GM19372 (cell line): ENCODE data around the gene IGFBP2.
"Not testable (repeated sequence)": the region's sequence is repeated elsewhere in the genome, so short reads cannot be mapped to it uniquely, and the experiment has no call there.

Experiments
- ATAC-seq: cut with Tn5 transposase; IDR thresholded peaks from one replicate; pipeline ENCODE4 v1.9.1; 2021; ENCODE audit warnings: mild to moderate bottlenecking, low read depth, moderate library complexity; ENCODE audit not compliant: unreplicated experiment

IGFBP2 gene, protein sequence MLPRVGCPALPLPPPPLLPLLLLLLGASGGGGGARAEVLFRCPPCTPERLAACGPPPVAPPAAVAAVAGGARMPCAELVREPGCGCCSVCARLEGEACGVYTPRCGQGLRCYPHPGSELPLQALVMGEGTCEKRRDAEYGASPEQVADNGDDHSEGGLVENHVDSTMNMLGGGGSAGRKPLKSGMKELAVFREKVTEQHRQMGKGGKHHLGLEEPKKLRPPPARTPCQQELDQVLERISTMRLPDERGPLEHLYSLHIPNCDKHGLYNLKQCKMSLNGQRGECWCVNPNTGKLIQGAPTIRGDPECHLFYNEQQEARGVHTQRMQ

DNA sequence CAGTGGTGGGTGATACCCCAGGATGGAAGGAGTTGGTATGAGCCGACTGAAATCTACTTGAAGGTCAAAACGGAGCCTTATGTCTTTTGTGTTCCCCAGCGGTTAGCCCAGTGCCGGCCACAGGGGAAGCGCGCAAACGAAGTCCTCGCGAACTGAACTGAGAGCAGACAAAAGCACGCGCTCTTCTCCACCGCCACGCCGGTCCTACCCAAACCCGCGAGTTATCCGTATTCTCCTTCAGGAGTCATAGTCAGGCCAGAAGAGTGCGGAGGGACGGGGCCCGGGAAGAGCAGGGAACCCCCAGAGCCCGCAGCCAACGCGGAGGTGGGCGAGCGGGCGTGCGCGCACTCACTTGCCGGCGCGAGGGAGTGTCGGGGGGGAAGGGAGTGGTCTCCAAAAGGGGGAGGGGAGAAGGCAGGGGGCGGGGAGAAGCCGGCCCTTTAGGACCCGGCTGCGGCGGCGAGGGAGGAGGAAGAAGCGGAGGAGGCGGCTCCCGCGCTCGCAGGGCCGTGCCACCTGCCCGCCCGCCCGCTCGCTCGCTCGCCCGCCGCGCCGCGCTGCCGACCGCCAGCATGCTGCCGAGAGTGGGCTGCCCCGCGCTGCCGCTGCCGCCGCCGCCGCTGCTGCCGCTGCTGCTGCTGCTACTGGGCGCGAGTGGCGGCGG is at the start of gene IGFBP2:
Gene IGFBP2 (plus strand): TSS at position 469 of the 664 bp plus-strand sequence. CDS start 104 bp downstream, at position 573.
- ATAC-seq: no peak

DNA sequence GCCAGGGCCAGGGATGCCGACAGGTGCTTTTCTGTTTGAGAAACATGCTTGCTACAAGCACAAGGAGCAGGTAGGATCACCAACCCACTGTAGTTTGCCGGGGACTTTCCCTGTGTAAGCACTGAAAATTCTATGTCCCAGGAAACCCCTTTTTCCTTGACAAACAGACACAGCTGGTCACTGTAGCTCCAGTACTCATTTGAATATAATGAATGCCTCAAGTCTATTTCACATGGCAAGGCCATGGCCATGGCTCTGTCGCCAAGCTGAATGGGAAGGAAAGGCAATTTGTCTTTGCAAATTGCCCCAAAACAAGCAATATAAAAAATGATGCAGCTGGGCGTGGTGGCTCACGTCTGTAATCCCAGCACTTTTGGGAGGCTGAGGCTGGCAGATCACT is 49.6 kb upstream of the IGFBP2 start:
- ATAC-seq: no peak

DNA sequence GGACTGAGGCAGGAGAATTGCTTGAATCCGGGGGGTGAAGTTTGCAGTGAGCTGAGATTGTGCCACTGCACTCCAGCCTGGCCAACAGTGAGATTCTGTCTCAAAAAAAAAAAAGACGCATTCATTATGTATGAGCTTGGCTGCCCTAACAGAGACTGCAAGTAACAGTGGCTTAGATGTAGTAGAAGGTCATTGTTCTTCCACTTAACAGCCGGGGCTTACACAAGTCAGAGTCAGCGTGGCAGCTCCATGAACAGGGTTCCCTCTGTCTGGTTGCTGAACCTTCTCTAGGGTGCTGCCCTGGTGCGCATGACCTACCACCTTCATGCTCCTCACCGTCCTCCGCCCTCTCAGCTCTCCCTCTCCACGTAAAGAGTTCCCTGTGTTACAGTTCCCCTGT is 49.1 kb upstream of the IGFBP2 start:
- no peak for ATAC-seq

DNA sequence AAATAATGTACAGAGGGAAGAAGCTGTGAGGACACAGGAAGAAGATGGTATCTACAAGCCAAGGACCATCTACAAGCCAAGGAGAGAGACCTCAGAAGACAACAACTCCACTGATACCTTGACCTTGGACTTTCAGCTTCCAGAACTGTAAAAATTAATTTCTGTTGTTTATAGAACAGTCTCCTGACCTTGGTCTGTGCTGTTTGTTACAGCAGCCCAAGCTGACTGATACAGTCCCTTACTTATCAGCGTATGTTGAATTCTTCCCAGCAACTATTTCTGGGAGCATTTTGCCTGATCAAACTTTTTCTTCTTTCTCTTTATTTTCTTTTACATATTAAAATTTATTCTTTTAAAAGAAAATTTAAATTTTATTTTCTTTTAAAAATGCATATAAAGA is 47.8 kb upstream of the IGFBP2 start:
- no peak for ATAC-seq

DNA sequence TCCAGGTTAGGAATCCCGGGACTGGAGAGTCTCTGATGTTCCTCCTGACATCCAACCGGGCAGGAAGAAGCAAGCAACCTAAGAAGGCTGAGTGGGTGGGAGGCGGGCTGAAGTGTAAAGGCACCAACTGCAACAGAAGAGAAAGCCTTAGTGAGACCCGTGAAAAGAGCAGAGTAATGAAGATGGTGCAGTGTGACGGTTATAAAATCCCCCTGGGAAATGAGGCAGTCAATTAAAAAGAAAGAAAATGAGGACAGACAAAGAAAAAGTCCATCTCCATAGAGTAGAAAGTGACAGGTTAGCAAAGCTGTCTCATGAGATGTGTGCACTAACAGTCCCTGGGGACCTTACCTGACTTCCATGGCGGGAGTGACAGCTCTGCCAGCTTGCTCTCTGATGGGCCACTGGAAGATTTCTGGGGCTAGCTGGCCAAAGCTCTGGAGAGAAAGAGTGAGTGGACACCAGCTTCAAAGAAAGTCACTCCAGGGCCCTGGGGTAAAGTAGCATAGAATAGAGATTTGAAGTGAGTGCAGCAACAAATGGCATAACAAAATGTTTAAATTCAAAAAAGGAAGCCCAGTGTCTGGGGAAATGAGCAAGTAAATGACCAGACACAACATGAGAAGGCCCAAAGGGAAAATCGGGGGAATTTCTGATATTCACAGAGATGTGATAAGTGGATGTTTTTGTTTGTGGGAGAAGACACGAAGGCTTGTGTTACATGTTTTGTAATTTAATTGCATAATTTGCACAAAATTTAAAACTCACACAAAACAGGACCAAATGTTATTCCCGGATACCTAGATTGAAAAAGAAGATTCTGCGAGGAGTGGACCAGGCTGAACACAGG is 44.1 kb upstream of the IGFBP2 start:
- ATAC-seq: no peak

DNA sequence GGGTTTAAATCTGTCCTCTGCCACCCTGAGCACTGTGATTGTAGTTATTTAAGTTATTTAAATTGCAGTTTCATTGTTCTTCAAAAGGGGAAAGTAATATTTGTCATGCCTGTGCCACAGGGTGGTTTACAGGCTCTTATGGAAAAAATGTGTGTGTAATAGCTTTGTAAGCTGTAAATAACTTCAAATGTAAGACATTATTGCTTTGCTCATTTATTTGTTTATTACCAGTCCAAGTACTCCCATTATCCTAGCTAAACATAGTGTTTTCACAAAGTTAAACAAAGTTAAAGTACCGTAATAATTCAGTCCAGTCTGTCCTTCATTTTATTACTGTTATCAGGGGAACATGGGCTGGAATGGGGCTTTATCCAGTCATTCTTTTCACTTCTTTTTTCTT is 43.4 kb upstream of the IGFBP2 start:
- ATAC-seq: no peak

DNA sequence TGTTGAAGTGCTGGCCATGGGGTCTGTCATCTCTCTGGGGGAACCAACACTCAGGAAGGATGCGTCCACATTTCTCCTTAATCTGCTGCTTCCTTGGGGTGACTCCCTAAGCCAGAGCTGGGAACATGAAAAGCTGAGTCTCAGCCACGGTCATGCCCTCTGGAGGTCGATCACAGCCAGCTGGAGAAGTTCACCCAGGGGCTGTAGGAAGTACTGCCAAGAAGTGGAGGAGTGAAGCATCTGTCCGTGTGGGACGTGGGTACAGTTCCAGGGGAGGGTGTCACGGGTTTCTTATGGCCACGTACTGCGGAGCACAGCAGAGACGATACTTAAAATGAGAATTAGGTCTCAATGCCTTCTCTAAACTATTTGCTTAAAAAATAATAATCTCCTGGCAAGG is 42.4 kb upstream of the IGFBP2 start:
- ATAC-seq: no peak

DNA sequence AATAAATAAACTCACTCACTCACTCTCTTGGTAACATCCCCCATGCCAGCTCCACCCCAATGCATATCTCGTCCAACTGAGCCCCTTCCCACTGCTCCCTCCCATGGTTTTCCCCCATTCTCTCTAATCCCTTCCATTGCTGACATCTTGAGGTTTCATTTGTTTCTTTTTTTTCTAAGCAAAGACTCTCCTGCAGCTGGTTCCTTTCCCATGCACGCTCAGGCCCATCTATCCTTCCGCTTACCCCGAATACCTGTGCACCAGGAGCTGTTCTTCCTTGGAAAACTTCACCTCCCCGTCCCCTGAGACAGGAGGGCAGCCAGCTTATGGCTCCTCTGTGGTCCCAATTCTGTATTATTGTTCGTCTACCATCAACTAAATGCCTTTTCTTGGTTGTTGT is 41.7 kb upstream of the IGFBP2 start:
- no peak for ATAC-seq

DNA sequence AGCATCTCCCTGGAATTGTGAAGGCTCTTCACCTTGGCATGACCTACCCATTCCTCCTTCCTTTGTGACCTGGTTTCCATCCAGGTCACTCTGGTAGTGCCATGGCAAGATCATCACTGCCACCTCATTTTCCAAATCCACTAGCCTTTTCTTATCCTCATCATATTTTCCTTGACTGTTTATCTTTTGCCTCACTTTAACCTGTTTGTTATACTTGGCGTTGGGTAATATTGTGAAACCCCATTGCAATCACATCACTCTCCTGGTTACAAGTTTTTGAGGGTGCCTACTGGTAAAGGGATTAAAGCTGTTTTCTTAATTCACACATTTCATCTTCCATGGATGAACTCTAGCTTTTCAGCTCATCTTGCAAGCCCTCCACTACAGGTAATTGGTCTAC is 39.1 kb upstream of the IGFBP2 start:
- no peak for ATAC-seq

DNA sequence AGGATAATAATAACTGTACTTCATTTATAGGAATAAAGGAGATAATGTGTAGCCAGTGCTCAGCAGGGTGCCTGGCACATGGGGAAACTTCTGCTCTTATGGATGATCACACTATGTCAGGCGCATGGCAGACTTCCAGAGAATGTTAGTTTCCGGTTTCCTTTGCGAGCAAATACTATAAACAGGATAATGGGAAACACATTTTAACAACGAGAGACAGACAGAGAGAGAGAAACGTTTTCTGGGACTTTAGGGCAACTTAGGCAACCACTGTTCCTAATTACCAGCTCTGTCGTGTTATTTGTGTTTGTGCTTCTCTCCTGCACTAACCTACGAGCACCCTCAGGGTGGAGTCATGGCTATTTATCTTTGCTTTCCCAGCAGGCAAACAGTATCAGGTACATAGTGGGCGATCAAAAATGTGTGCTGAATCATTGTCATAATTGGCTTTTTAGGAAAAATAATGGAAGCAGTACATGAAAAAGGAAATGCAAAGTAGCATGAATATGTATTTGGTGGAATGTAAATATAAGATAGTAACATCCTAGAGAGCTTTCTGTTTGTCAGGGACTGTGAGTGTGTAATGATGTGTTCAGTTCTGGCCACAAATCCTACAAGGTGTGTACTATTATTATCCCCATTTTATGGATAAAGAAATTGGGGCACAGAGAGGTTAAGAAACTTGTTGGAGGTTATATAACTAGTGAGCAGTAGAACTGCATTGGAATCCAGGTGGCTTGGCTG is 36.8 kb upstream of the IGFBP2 start:
- ATAC-seq: no peak

DNA sequence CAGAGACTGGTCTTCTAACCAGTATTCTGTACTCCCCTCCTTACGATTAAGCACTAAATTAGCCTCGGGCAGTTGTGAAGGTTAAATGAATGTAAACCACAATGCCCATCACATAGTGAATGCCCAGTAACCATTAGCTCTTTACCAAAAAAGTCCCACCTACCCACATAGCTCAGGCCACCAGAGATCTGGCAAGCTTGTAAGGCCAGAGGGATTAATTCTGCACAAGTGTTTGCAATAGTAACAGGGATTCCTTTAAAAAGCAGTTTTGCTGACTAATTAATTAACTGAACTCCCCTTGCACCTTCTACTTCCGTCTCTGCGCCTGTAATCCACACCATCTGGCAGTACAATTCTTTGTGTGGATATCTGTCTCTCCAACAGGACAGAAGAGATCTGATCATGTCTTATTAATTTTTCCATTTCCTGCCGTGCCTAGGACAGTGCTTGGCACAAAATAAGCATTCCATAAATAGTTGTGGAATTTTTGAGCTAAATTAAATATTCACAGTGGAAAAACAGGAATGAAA is 36.2 kb upstream of the IGFBP2 start:
- ATAC-seq: no peak

DNA sequence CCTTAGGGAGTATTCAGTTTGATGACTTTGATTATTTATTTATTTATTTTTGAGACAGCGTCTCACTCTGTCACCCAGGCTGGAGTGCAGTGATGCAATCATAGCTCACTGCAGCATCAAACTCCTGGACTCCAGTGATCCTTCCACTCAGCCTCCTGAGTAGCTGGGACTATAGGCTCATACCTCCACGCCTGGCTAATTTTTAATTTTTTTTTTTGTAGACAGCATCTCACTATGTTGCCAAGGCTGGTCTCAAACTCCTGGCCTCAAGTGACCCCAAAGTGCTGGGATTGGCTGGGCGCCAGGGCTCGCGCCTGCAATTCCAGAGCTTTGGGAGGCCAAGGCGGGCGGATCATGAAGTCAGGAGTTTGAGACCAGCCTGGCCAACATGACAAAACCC is 35.4 kb upstream of the IGFBP2 start:
- ATAC-seq: not testable (repeated sequence)

DNA sequence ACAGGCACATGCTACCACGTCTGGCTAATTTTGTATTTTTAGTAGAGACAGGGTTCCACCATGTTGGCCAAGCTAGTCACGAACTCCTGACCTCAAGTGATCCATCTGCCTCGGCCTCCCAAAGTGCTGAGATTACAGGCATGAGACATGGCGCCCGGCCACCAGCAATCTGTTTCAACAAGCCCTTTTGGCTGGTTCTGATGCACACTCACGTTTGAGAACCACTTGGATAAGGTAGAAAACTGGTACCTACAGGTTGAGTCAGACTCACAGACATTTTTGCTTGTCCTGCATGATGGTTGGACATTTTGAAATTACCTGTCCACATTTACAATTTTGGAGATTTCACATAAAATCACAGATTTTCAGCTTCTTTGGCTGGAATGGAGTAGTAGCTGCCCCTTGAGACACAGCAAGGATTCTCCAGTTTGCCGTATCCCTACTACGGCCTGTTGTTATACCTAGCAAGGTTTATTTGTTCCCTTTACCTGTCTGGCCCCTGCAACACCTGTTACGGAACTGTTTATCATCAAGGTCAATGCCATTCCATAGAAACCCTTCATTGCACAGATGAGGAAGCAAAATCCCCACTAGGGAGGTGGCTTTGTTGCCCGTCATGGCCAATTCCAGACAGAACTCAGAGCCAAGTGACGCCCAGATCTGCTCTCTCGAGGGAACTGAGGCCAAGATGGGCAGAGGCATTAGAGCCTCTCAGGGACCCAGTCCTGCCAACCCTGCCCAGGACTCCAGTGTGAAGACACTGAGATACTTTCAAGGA is 31.4 kb upstream of the IGFBP2 start:
- ATAC-seq: no peak

DNA sequence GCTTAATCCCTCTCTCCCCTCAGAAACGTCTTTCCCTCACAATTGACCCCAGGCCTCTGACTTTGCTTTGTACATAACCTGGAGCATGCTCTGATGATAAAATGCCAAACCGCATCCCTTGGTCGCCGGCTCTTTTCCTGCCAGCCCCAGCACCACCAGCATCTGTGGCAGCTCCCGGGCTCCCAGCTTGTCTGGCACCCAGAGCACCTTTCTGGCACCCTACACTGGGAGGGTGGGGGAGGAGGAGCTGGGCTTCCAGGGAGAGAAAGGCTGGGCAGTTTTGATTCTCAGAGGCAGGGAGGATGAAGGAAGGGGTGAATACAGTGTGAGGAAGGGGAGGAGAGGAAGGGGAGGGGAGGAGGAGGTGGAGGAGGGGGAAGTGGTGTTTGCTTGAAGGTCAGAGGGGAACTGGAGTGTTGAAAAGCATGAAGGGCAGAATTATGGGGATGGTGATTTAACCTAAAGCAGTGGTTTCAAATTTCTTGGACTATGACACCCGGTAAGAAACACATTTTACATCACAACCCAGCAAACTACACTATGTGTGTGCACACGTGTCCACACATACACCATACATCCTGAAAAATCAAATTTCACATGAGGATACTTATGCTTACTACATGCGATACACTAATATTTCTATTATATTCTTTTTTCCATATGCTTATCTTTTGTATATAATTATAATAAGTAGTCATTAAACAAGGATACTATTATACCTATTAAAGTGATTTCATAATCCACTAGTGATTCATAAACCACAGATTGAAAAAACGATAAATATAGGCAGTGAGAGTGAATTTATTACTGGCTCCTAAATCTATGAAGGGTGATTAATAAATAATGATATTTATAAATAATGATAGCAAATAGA is 30.0 kb upstream of the IGFBP2 start:
- no peak for ATAC-seq

DNA sequence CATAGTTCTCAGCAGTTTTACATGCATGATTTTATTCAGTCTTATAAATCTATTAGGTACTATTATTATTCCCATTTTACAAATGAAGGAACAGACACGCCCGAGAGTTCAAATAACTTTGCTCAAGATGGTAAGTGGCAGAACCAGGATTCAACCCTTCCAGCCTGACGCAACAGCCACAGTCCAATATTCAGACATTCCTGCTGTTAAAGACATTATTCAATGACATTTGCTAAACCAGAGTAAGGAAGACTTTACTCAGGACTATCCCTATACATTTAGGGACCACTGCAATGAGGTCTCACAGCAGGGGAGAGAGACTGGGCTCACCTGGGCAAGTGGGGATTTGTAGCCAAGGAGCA is 29.4 kb upstream of the IGFBP2 start:
- ATAC-seq: no peak

DNA sequence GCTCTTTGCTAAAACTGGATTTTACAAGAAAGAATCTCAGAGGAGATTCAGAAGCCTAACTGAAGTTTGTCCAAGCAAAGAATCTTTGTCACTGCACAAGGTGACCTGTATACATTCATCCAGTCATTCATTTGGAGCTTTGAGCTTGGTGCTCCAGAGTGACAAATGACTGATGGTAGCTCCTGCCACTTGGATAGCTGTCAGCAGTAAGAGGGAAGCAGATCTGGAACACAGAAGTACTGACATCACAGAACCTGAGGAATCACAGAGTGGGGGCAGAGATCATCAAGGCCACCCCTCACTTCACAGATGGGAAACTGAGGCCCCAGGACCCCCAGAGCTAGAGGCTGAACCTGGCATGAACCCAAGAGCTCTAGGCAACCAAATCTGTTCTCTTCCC is 28.8 kb upstream of the IGFBP2 start:
- no peak for ATAC-seq

DNA sequence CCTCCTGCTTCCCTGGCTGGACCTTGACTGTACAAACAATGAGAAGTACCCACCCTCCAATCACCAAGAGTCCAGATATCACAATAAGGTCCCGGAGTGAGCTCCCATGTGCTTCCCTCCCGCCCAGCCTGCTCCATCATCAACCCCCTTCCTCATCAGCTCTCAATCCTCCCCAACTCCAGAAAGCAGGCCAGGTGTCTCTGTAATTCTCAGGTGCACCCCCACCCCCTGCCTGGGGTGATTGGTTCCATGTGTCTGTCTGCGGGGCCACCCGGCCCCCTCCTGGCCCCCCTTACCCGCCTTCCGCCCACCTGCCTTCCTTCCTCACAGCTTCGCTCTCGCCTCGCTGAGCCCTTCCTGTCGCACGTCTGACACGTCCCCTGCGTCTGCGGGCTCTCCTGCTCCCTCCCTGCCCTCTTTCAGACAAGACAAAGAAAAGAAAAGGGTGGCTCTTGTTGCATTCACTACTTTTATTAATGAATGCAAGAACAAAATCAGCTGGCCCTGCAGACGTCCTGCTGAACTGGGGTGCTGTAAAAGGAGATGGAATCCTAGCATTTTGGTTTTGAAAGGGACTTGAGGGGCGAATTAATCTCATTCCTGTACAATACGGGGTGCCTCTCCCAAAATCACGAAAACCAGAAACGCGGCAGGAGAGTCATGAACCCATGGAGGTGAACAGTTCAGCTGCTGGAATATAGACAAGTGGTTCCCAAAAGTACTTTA is 26.5 kb upstream of the IGFBP2 start:
- ATAC-seq: no peak

DNA sequence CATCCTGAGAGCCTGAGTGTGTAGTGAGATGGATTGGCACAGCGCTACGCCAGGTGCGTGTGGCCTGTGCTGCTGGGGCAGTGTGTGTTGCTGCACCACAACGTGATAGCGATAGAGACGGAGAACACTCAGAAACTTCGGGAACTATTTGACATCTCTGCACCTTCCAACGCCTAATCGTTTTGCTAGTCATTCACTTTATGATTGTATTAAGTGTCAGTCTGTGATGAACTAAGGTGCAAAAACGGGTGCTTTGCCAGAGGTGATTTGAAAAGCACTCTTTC is 26.0 kb upstream of the IGFBP2 start:
- no peak for ATAC-seq
